Neutrophil (primary cell): ENCODE results near the gene PREB.

Source experiments
- H3K27ac ChIP-seq: fragments of 200-600 bp; sonication (generic); 2 replicates; pipeline ENCODE4 v1.5.1; 2016; ENCODE audit warnings: mild to moderate bottlenecking, moderate library complexity
- H3K27me3 ChIP-seq: fragments of 200-600 bp; sonication (generic); 2 replicates; pipeline ENCODE4 v1.6.0; 2016; ENCODE audit warnings: mild to moderate bottlenecking
- H3K36me3 ChIP-seq: fragments of 200-600 bp; sonication (generic); 2 replicates; pipeline ENCODE4 v1.5.1; 2017
- H3K4me1 ChIP-seq, 2 experiments: fragments of 200-600 bp in 1 of 2; sonication (generic) in 1 of 2; 1 replicate in 1 of 2; 2 replicates in 1 of 2; pipeline versions ENCODE4 v1.5.1 to v1.6.1; 2013 to 2016; ENCODE audit warnings: low read depth in 1 of 2, low read length in 1 of 2, mild to moderate bottlenecking in 1 of 2, moderate library complexity in 1 of 2; ENCODE audit not compliant: control insufficient read depth in 1 of 2, insufficient read depth in 1 of 2
- H3K4me3 ChIP-seq, 2 experiments: fragments of 200-600 bp in 1 of 2; sonication (generic) in 1 of 2; 1 replicate in 1 of 2; 2 replicates in 1 of 2; pipeline ENCODE4 v1.5.1; 2013 to 2016; ENCODE audit warnings: low read depth in 1 of 2, low read length in 1 of 2, mild to moderate bottlenecking in 1 of 2, moderate library complexity in 1 of 2
- H3K9me3 ChIP-seq: fragments of 200-600 bp; sonication (generic); 2 replicates; pipeline ENCODE4 v1.5.1; 2016
- TF ChIP-seq, protein P1 (sequence below): fragments of 200-600 bp; sonication (generic); IDR thresholded peaks from 2 replicates; pipeline ENCODE4 v1.5.1; 2016; ENCODE audit warnings: antibody characterized with exemption

PREB gene, protein sequence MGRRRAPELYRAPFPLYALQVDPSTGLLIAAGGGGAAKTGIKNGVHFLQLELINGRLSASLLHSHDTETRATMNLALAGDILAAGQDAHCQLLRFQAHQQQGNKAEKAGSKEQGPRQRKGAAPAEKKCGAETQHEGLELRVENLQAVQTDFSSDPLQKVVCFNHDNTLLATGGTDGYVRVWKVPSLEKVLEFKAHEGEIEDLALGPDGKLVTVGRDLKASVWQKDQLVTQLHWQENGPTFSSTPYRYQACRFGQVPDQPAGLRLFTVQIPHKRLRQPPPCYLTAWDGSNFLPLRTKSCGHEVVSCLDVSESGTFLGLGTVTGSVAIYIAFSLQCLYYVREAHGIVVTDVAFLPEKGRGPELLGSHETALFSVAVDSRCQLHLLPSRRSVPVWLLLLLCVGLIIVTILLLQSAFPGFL

DNA sequence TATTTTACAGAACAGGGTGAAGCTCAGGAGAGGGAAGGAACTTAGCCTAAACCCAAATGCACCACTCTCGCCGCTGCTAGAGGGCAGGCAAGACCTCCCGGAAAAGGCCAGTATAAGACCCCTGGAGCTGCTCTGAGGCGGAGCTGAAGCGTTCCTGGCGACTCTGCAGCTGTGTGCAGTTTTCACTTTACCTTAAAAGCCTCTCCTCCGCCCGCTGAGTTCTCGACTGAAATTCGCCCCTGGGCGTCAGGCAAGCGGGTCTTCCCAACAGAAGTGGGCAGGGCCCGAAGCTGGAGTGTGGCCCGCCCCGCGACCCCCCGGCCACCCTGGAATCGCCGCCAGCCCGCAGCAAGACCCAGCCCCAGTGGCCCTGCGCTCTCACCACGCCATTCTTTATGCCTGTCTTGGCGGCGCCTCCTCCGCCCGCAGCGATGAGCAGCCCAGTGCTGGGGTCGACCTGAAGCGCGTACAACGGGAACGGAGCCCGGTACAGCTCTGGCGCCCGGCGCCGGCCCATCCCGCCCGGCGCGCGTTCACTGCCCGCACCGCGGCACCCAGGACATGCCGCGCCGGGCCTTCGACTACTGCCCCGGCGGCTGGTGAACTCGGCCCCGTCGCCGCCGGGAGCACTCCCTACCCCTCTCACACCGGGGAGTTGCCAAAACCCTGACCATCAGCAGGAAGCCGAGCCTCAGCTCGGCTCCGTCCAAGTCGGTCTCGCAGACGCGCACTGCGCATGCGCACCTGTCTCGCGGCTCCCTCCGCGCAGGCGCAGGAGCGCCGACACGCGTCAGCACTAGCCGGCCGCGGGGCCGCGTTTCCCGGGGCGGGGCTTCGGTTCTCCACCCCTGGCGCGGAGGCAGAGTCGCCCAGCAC is at the start of gene PREB:
PREB (minus strand) TSS at position 732 of the 876 bp plus-strand sequence; CDS start at position 517, 215 bp downstream.
- Histone ChIP-seq H3K9me3 (no peaks in the 10 kb centered on the region), H3K4me3 (peak within 1 kb of the TSS; percentile 92 to 93), H3K4me1 (peaks cover 15 to 17% of the 10 kb centered on the region in 2 experiments), H3K27ac (peak within 1 kb of the TSS; percentile 87), H3K27me3 (no peaks in the 10 kb centered on the region), H3K36me3 (peaks cover 43% of the 10 kb centered on the region)
- TF ChIP-seq, protein P1, sequence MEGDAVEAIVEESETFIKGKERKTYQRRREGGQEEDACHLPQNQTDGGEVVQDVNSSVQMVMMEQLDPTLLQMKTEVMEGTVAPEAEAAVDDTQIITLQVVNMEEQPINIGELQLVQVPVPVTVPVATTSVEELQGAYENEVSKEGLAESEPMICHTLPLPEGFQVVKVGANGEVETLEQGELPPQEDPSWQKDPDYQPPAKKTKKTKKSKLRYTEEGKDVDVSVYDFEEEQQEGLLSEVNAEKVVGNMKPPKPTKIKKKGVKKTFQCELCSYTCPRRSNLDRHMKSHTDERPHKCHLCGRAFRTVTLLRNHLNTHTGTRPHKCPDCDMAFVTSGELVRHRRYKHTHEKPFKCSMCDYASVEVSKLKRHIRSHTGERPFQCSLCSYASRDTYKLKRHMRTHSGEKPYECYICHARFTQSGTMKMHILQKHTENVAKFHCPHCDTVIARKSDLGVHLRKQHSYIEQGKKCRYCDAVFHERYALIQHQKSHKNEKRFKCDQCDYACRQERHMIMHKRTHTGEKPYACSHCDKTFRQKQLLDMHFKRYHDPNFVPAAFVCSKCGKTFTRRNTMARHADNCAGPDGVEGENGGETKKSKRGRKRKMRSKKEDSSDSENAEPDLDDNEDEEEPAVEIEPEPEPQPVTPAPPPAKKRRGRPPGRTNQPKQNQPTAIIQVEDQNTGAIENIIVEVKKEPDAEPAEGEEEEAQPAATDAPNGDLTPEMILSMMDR, result peak; percentile 40

DNA sequence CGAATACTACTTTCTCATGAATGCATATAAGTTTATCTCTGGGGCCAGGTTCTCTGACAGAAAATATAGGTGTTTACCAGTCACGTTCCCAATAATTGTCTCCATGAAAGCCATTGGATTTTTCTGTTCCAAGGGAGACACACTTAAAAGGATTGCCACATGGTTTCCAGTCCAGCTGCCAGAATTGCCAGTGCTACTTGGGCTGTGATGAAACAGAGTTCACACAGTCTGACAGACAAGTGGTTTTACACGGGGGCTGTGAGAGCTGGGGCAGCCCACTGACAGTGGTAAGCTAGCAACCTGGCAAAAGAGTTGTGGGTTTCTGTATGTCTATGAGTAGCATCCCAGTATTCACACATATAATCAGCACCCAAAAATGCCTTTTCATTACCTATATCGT is 49.7 kb upstream of the PREB start:
- no peaks in the 10 kb centered on the region for H3K27me3 ChIP-seq
- H3K9me3 ChIP-seq, result no peaks in the 10 kb centered on the region
- H3K36me3 ChIP-seq, result no peaks in the 10 kb centered on the region
- no peaks in the 10 kb centered on the region for H3K4me1 ChIP-seq
- TF ChIP-seq, protein P1, result no peak
- H3K27ac ChIP-seq, result no peak overlapping the region
- no peak overlapping the region for H3K4me3 ChIP-seq

DNA sequence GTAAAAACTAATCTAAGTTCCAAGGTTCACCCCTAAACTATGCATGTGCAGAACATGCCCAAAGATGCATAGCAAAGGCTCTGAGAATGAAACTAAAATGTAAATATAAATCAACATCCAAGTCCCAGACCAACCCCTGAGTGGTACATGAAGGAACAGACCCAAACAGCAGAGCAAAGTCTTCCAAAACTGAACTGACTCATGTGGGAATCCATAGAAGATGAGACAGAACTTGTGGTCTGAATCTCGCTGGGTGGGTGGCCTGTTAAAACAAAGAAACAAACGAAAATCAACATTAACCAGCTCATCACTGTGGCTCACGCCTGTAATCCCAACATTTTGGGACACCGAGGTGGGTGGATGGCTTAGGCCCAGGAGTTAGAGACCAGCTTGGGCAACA is 47.9 kb upstream of the PREB start:
- no peak overlapping the region for H3K4me3 ChIP-seq

DNA sequence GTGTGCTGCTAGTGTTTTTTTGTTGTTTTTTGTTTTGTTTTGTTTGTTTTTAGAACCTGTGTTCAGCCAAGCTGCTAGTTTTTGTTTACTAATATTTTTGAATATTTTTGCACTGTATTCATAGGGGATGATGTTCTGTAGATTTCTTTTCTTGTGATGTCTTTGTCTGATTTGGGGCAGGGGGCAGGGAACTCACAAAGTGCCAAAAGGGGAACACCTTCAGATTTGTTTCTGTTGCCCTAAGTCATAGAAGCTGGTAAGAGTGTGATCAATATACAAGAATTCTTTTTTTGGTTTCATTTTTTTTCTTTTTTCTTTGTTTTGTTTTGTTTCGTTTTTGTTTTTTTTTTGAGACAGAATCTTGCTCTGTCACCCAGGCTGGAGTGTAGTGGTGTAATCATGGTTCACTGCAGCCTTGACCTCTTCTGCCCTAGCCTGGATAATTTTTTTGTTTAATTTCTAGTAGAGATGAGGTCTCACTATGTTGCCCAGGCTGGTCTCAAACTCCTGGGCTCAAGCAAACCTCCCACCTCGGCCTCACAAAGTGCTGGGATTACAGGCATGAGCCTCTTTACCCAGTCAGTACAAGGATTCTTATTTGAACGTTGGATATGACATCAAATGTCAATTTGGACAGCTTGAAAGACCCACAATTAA is 45.0 kb upstream of the PREB start:
- TF ChIP-seq, protein P1, result no peak
- peaks cover 19% of the 10 kb centered on the region for H3K27me3 ChIP-seq

More for the DNA sequence above, 47.9 kb upstream of the PREB start:
- TF ChIP-seq, protein P1, result no peak
- peaks cover 16% of the 10 kb centered on the region for H3K27me3 ChIP-seq
- H3K27ac ChIP-seq, result no peak overlapping the region
- no peaks in the 10 kb centered on the region for H3K36me3 ChIP-seq
- no peaks in the 10 kb centered on the region for H3K4me1 ChIP-seq
- H3K9me3 ChIP-seq, result no peaks in the 10 kb centered on the region

DNA sequence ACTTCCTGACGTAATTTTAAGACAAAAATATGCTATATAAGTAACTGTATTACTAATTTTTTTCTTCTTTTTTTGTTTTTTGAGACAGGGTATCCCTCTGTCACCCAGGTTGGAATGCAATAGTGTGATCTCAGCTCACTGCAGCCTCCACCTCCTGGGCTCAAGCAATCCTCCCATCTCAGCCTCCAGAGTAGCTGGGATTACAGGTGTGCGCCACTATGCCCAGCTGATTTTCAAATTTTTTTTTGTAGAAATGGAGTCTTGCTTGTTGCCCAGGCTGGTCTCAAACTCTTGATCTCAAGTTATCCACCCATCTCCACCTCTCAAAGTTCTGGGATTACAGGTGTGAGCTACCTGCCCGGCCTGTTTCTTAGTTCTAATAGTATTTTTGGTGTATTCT is 44.0 kb upstream of the PREB start:
- TF ChIP-seq, protein P1, result no peak
- no peak overlapping the region for H3K4me3 ChIP-seq
- H3K9me3 ChIP-seq, result no peaks in the 10 kb centered on the region
- H3K27me3 ChIP-seq, result peaks cover 19% of the 10 kb centered on the region
- H3K4me1 ChIP-seq, result no peaks in the 10 kb centered on the region
- no peak overlapping the region for H3K27ac ChIP-seq
- no peaks in the 10 kb centered on the region for H3K36me3 ChIP-seq

More for the DNA sequence above, 45.0 kb upstream of the PREB start:
- Histone ChIP-seq H3K4me3 (no peak overlapping the region), H3K36me3 (no peaks in the 10 kb centered on the region), H3K9me3 (no peaks in the 10 kb centered on the region), H3K4me1 (no peaks in the 10 kb centered on the region), H3K27ac (no peak overlapping the region)
